Stomach (tissue), 9 donors: ENCODE results near the gene TNNT1. TPM values are rescaled to one million over a fixed set of nuclear protein-coding genes. Genes with fewer than 3 reads are reported as not detected.

Experiments
- DNase-seq, 2 donors: peaks; one replicate each; pipeline versions ENCODE4 v3.0.0 to v3.0.0-alpha.2; 2013 to 2019
- H3K27ac ChIP-seq, 5 donors: fragments of 200-600 bp in 4 of 5; sonication (generic) in 4 of 5; one replicate each; pipeline ENCODE4 v1.5.1; 2013 to 2019; ENCODE audit warnings: mild to moderate bottlenecking in 1 of 5, moderate library complexity in 1 of 5
- H3K27me3 ChIP-seq, 3 donors: fragments of 200-600 bp; sonication (generic); one replicate each; pipeline ENCODE4 v1.5.1; 2017 to 2019; ENCODE audit warnings: mixed run types in 1 of 3
- H3K36me3 ChIP-seq, 4 donors: fragments of 200-600 bp; sonication (generic); 1 replicate in 3 of 4; 2 replicates in 1 of 4; pipeline ENCODE4 v1.5.1; 2016 to 2019
- H3K4me1 ChIP-seq, 4 donors: fragments of 200-600 bp; sonication (generic); one replicate each; pipeline ENCODE4 v1.5.1; 2016 to 2019
- H3K4me3 ChIP-seq, 4 donors: fragments of 200-600 bp; sonication (generic) in 3 of 4; one replicate each; pipeline ENCODE4 v1.5.1; 2016 to 2019; ENCODE audit warnings: mild to moderate bottlenecking in 1 of 4
- H3K9me3 ChIP-seq, 4 donors: fragments of 200-600 bp; sonication (generic); one replicate each; pipeline ENCODE4 v1.5.1; 2016 to 2019
- CTCF ChIP-seq, 7 experiments: fragments of 450-650 bp in 4 of 7; fragments of 200-600 bp in 3 of 7; sonication (generic) in 3 of 7; IDR thresholded peaks; one replicate each; pipeline ENCODE4 v1.5.1; 2016 to 2019; ENCODE audit warnings: antibody characterized with exemption in 7 of 7, control low read depth in 2 of 7, mild to moderate bottlenecking in 1 of 7
- EP300 ChIP-seq: sonication (generic); formaldehyde crosslinking; IDR thresholded peaks from one replicate; pipeline ENCODE4 v1.6.1; 2017; ENCODE audit warnings: antibody characterized with exemption
- POLR2A ChIP-seq, 4 donors: fragments of 450-650 bp; IDR thresholded peaks; one replicate each; pipeline ENCODE4 v1.6.1; 2016; ENCODE audit warnings: antibody characterized with exemption in 4 of 4, control low read depth in 2 of 4, mild to moderate bottlenecking in 1 of 4, moderate library complexity in 1 of 4
- POLR2AphosphoS5 ChIP-seq, 3 donors: sonication (generic); formaldehyde crosslinking; IDR thresholded peaks; one replicate each; pipeline ENCODE4 v1.6.1; 2016; ENCODE audit warnings: antibody characterized with exemption in 3 of 3
- WGBS, 5 donors: extraction: QIAGEN DNeasy Blood & Tissue Kit in 3 of 5; methylation state at CpG; one replicate each; pipeline versions ENCODE4 v1.1.5 to v1.1.7; 2013 to 2018; 5-methylcytosine and 5-hydroxymethylcytosine counted together
- intact Hi-C: fragments of 100-400 bp; cut with DNase I; formaldehyde crosslinking; loops from one replicate; pipeline ENCODE4 v1.15.1; 2023; ENCODE audit warnings: low total_unique reads
- polyA plus RNA-seq, 3 donors: library from polyadenylated mRNA; stranded (reverse); fragments of 200-250 nt; gene quantifications; one replicate each; pipeline ENCODE4 v1.2.3, GENCODE V29; 2013
- total RNA-seq, 5 donors: library from RNA; depleted of rRNA; stranded (reverse); fragments of >200 nt; gene quantifications; one replicate each; pipeline versions ENCODE4 v1.1.0 to v1.2.3, GENCODE V29; 2014 to 2016
- donor health status: healthy with polysubstance abuse.
- donor health status: Bipolar disorder and iron deficiency.
- donor health status: healthy.

Gene TNNT1
- total and polyA plus RNA-seq, 8 donors, result 0.87 to 19.6 (median 3.9) TPM; not detected in 4

- Histone ChIP-seq H3K27ac (peak overlapping the region in 4 of 5 donors; percentile 68 to 95 (median 90)), H3K9me3 (no peaks in the 10 kb centered on the region), H3K4me3 (peak overlapping the region; percentile 86 to 94 (median 88)), H3K4me1 (peaks cover 30 to 47% (median 44%) of the 10 kb centered on the region in 4 donors), H3K36me3 (peaks cover 0 to 2% (median 0%) of the 10 kb centered on the region in 4 donors), H3K27me3 (peaks cover 0 to 10% (median 0%) of the 10 kb centered on the region in 3 donors)
- 18 to 29% (median 21%) methylated on average over 11 to 22 of the region's 22 CpGs for WGBS, 5 donors
- intact Hi-C loops, result no loop called here
- TF ChIP-seq CTCF (IDR thresholded peaks at IDR 0.05), result no peak
- no peak for TF ChIP-seq EP300
- TF ChIP-seq POLR2AphosphoS5 (IDR thresholded peaks at IDR 0.05), result no peak
- no peak for TF ChIP-seq POLR2A (IDR thresholded peaks at IDR 0.05)
- DNase-seq, result peak in 1 of 2 donors; percentile 79
Observed at GRCh38 chr19:55118401-55118991, 30.5 kb downstream of the TNNT1 start.

- 0 to 3% (median 1%) methylated on average over 30 to 44 of the region's 44 CpGs for WGBS, 5 donors
Observed at GRCh38 chr19:55117663-55118391, 31.2 kb downstream of the TNNT1 start.

GRCh38 chr19:55116859-55117662 lies 31.9 kb downstream of the TNNT1 start, which contains the start of gene PPP1R12C:
Gene PPP1R12C (minus strand): TSS chr19:55117637. CDS start chr19:55117543, 94 bp downstream.
- Histone ChIP-seq H3K27ac (peak within 1 kb of the TSS; percentile 88 to 95 (median 90)), H3K27me3 (no peaks in the 10 kb centered on the region), H3K4me1 (peaks cover 38 to 61% (median 54%) of the 10 kb centered on the region in 4 donors), H3K36me3 (peaks cover 8 to 16% (median 9%) of the 10 kb centered on the region in 4 donors), H3K4me3 (peak within 1 kb of the TSS; percentile 86 to 94 (median 88)), H3K9me3 (no peaks in the 10 kb centered on the region)
- WGBS, 5 donors, result 0 to 3% (median 1%) methylated on average over 23 to 88 of the region's 97 CpGs
- no peak for DNase-seq
- intact Hi-C loops, result no loop called here
- no peak for TF ChIP-seq POLR2A (IDR thresholded peaks at IDR 0.05)
- TF ChIP-seq EP300, result no peak
- TF ChIP-seq POLR2AphosphoS5 (IDR thresholded peaks at IDR 0.05), result no peak
- no peak for TF ChIP-seq CTCF (IDR thresholded peaks at IDR 0.05)

More at GRCh38 chr19:55117663-55118391, 31.2 kb downstream of the TNNT1 start:
- H3K9me3 ChIP-seq, result no peaks in the 10 kb centered on the region
- intact Hi-C loops, result no loop called here
- TF ChIP-seq POLR2AphosphoS5 (IDR thresholded peaks at IDR 0.05) (peak; percentile 59 to 95 (median 95)), POLR2A (IDR thresholded peaks at IDR 0.05) (no peak), EP300 (no peak), CTCF (IDR thresholded peaks at IDR 0.05) (peak in 1 of 7 experiments; percentile 29)
- H3K27me3 ChIP-seq, result peaks cover 0 to 3% (median 0%) of the 10 kb centered on the region in 3 donors
- H3K4me1 ChIP-seq, result peaks cover 37 to 54% (median 50%) of the 10 kb centered on the region in 4 donors
- H3K4me3 ChIP-seq, result peak overlapping the region; percentile 86 to 94 (median 88)
- peak overlapping the region; percentile 68 to 95 (median 89) for H3K27ac ChIP-seq
- peak; percentile 99 to 100 for DNase-seq
- H3K36me3 ChIP-seq, result peaks cover 0 to 8% (median 2%) of the 10 kb centered on the region in 4 donors
